GM21360 (cell line): ENCODE results near the gene BLACAT1.

Experiments
- ATAC-seq: cut with Tn5 transposase; IDR thresholded peaks from one replicate; pipeline ENCODE4 v1.9.1; 2021; ENCODE audit warnings: mild to moderate bottlenecking, moderate library complexity; ENCODE audit not compliant: unreplicated experiment

Gene BLACAT1

DNA sequence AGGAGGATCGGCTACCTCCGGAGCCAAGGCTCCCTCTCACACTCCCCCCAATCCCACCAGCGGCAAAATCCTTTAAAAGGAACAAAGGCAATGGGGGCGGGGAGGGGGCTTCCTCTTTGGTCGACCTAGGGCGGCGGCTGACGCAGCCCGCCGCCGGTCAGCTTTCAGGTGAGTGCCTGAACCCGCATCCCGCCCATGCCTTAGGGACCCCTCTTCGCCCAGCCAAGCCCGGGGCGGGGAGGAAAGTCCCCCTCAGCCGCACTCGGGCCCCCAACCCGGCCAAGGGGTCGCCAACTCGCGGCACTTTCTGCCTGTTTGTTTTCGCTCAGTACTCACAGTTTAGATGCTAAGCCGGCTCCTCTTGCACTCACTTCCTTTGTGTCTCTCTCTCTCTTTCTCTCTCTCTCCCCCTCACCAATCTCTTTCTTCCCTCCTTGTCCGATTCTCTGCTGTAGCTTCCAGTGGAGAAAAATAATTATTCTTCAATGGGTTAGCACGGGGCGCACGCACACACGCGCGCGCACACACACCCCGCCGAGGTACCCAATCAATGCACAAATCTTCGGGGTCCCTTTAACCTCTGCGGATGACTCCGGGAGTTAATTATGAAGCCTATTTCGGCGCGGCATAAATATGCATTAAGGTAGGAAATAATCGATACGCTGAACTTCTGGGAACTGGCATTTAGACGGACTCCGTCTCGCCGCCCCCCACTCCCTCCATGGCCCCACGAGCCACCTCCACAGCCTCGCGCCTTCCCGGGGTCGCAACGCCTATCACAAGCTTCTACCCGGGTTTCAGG lies at the start of gene BLACAT1:
Gene BLACAT1, minus strand, starts transcription at position 465 of the 802 bp plus-strand sequence.
- ATAC-seq: no peak

DNA sequence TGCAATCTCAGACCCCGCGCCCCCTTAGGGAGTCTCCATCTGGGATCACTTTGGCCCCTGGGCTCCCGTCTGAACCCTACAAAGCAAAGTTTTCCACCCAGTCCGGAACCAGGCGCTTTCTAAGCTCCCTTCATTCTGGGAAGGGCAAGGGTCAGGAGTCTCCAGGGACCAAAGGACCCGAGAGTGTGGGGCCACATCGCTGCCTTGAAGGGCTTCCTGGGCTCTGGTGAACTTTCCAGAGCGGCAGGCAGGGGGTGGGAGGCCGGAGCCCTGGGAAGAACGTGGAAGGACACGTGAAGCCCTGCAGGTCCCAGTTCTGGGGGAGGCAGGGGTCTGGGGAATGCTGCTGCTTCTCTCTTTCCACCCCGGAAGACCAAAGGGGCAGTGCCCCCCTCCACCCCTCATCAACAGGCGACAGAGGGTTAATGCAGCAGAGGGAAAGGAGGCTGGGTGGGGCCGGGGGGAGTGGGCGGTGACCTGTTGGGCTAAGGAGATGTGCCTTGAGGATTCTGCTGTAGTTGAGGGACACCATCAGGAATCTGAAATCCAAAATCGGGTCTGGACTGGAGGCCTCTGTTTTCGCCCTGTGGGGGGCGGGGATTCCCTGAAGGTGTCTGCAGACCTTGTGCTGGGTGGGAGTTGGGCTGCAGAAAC lies 49.4 kb upstream of the BLACAT1 start:
- no peak for ATAC-seq

DNA sequence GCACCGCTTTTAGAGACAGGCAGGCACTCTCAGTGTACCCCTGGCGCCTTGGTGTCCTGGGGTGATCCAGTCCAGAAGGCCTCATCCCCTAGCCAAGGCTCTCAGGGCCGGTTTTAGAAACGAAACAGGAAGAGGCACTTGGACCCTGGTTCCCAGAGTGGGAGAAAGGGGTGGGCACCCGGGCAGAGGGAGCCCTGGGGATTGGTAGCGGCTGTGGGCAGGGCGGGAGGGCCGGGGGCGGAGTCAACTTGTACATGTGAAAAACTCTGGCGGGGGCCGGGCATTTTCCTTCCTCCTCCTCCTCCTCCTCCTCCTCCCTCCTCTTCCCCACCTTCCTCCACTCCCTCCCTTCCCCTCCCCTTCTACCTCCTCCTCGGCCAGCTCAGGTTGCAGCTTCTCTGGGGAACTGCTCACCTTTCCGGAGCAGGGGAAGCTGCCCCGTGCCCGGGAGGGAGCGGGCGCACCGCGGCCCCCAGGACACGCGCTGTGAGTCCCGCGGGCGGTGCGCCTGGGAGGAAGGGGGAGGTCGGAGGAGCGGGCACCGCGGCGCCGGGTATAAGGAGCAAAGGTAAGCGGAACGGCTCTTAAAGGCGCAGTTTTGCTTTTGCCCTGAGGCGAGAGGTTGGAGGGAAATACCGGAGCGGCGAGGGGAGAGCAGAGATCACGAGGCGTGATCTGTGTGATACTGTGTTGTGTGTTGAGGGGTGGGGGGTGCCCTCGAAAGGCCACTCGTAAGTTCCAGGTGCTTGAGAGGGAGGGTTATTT lies 48.6 kb upstream of the BLACAT1 start, which contains the start of gene CDK18:
Gene CDK18, plus strand, starts transcription at position 359 of the 765 bp plus-strand sequence. CDS start 18,499 bp downstream, outside the sequence.
- ATAC-seq: no peak

DNA sequence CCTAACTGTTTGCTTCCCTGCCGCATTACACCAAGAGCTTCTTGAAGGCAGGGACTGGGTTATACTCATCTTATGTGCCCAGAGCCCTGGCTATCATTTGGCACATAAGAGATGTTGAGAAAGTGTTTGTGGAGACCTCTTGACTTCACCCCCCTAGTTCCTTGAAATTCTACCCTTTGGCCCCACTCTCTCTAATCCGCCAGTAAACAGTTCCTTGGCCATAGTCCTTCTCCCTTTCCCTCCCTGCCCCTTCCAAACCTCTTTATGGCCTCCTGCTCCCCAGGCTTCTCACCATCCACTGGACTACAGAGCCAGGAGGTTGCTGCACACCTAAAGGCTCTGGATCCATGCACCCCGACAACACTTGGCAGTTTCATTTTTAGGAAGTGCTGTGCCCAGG lies 47.1 kb upstream of the BLACAT1 start:
- no peak for ATAC-seq

DNA sequence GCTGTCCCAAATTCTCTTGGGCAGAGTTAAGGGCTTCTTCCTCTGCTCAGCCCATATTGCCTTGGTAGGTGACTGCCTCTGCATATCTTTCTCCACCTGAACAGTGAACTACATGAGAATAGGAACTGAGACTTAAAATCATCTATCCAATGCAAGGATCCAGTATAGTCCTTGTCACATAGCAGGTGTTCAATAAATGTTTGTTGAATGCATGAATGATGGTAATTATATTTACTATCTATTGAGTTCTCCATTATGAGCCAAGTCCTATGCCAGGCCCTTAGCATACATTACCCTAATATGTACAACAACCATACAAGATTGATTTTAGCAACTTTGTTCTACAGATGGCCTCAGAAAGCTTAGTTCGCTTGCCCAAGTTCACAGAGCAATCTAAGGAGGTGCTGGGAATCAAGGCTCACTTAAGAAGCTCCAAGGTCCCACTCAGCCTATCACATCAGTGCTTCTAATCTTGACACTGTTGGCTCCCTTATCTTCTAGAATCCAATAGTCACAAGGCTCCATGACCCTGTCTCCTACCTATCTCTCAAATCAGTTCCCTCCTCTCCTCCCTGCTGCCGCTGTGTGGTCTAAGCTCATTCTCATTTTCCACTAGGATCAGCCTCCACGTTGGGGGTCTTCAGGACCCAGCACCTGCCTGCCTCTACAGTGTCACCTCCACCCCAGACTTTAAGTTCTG lies 46.4 kb upstream of the BLACAT1 start:
- ATAC-seq: no peak

DNA sequence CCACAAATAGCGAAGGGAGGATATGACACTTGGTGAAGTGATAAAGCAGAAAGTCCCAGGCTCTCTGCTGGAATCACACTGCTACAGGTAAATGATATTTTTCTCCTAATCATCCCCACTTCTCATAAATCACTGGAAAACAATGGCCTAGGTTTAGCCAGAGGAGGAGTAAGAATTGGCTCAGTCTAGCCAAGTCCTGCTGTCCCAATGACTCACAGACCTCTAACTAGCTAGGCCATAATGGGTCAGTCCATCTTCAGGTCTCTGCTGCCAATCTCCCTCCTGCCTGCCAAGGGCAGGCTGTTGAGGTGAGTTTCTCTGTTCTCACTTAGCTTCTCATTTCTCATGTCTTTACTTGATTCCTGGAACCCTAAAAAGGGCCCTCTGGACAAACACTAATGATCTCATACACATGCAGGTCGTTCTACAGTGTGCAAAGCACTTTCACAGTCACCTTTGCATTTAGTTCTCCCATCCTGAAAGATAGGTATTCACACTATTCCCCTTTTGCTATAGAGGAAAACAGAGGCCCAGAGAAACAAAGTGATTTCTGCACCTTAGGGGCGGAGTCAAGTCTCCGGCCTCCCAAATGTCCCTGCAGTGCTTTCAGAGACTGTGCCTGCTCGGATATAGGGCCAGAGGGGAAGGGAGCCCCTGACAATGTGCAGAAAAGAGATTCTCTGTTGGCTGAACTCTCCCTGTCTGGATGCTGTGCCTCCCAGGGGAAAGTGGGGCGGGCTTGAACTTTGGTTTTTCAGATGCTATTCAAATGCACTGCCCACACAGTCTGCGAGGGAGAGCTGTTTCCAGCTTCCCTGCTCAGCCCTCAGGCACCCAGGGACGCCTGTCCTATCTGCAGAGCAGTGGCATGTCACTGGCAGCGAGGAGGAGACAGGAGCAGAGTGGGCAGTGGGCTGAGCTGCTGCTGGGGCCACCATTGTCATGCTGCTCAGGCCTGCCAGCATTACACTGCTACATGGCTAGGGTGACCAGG lies 44.7 kb upstream of the BLACAT1 start:
- no peak for ATAC-seq

DNA sequence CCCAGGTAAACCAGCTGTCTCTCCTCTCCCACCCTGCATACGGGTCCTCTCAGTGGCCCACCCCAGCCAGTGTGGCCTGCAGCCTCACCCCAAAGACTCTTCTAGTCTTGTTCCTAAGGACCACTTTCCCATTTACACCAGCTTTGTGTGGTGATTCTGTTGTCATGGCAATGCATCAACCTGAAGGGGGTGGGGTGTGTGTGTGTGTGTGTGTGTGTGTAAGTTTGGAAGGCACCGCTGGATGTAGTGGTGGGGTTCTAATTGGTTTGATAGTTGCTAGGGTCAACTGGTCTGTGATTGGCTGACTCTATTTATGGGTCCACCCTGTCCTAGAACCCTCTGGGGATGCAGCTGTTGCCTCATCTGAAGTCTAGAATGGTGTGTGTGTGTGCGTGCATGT lies 43.9 kb upstream of the BLACAT1 start:
- no peak for ATAC-seq

DNA sequence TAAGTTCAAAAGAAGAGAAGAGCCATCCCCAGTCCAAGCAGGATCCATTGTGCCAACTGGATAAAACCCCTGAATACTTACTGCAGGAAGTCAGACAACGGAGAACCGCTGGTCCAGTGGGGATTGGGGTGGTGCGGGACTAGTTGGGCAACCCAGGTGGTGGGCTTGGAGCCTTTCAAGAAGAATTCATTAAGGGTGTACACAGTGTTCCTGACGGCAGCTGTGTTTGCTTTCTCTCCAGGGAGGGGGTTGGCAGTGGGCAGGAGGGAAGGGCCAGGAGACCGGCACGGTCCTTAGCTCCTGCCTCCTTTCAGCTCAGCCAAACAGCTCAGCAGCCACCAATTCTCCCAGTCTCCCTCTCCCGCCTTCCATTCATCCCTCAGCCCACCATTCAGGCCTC lies 41.5 kb upstream of the BLACAT1 start:
- no peak for ATAC-seq

DNA sequence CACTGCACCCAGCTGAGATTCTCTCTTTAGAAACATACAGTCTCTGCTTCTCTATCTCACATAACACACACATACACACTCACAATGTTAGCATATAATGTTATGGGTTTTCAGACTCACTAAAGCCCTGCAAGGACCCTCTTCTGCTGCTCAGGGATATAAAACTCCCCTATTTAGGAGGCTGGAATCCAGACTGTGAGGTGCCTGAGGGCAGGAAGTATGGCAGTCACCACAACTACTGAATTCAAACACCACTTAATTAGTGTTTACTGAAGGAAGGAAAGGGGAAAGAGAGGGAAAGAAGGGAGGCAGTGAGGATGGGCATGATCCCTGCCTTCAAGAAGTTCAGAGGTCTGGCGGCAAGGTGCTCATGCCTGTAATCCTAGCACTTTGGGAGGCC lies 40.8 kb upstream of the BLACAT1 start:
- ATAC-seq: no peak

DNA sequence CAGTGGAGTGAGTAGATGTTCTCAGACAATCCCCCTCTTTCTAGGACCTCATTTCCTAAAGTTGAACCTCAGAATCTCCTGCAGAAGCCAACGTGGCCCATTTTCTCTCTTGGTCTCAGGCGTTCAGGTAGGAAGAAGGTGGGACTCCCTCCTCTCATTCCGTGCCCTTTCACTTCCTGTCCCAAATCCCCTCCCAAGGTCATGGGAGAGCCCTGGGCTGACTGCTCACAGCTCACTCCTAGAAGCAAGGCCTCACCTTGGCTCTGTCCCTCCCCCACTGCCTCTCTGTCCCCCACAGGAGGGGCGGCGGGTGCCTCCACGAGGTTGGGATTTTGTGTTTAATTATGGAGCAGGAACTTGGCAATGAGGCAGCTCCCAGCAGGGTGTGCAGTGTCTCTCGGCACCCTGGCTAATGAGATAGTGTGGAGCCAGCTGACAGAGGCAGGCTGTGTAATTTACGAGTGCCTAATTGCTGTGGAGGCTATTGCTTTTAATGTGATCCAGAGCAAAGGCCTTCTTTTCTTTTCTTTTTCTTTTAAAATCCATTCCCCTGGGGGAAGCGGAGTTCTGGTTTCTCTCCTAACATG lies 39.5 kb upstream of the BLACAT1 start:
- no peak for ATAC-seq

DNA sequence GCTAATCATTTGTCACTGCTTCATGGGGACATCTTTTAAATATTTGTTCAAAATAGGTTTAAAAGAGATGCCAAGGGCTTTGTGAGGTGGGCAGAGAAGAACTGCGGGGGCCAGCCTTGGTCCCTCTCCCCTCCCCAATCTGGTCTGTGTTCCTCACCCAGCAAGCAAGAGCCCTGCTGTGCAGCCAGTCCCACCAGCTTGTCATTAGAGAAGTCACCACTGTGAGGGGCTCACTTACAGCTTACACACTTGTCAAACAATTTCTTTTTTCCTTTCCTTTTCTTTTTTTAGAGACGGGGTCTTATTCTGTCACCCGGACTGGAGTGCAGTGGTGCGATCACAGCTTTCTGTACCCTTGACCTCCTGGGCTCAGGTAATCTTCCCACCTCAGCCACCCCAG lies 38.3 kb upstream of the BLACAT1 start:
- ATAC-seq: no peak

DNA sequence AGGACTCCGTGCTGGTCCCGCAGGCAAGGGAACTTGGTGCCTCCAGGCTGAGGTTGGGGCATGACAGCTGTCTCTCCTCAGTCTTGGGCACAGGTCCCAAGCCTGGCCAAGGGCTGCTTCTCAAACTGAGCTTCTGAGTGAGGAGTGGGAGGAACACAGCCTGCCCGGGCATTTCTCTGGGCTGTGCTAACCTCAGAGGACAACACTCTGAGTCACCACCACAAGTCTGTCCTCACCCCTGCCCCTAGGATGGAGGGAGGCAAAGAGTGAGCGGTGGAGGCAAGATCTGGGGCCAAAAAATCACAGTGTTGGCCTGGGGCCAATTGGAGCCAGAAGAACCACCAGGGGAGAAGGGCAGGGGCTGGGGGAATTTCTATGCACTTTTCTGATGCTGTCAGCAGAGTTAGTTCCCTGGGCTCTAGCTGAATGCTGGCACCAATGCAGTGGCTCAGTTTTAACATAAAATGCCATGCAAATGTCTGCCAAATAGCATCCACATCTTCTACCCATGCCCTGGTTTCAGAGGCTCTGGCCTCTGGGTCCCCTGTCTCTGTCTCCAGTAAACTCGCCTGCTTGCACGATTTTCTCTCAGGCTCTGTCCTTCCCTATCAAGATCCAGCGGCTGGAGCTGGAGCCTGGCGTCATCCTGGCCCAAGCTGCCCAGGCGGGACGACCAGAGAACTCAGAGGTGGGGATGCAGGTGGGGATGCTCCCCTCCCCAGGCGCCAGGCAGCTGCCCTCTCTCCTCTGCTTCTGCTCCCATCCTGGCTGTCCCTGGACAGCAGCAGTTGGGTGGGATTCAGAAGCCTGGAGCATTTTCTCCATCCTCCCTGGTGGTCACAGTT lies 37.6 kb upstream of the BLACAT1 start:
- no peak for ATAC-seq

DNA sequence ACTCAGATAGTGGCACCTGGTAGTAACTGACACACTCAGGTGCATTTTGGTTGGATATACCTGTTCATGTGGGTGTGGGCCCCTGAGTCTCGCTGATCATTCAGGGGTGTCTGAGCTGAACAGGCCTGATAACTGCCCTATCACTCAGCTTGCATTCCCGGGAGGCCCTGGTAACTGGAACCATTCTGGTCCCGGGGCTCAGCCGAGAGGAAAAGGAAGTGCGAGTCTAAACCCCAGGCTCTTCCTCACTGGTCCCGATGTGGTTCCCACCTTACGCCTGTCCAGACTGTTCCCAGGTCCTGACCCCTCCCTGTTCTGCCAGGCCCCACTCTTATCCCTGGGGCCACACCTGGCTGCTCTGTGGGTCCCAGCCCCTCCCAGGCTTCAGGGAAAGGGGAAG lies 36.9 kb upstream of the BLACAT1 start:
- ATAC-seq: no peak

DNA sequence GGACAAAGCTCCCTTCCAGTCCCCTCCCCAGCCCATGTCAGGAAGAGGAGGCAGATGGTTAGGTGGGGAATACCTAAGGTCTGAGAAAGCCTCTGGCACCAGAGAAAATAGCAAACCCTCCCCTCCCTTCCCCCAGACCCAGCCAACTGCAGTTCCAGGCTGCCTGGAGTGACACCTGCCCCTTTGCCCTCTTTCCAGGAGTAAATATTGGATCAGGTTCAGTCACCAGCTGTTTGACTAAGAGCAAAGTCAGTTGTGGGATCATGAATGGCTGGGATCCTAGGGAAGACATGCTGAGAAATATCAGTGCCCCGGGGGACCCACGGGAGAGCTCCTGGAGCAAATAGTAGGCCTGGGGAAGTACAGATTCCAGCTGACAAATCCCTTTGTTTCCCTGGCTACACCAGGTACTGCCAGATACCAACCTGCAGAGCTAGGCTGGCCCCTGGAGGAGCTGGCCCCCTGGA lies 36.4 kb upstream of the BLACAT1 start:
- ATAC-seq: no peak

DNA sequence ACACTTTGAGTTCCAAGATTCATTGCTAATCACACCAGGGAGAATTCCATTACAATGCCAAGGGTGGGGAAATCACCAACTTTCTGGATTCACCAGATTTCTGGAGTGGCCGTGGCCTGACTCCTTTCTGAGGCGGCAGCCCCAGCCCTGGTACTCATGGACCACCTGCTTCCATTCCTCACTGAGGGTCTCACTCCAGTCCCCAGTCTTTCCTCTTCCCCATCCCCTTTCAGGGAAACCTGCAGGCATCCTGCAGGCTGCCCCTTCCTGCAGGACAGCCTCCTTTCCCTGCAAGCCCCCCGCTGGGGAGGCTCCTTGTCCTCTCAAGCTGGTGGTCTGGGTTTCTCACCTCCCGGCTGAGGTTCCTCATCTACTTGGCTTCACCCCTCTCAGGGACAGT lies 35.9 kb upstream of the BLACAT1 start:
- no peak for ATAC-seq

DNA sequence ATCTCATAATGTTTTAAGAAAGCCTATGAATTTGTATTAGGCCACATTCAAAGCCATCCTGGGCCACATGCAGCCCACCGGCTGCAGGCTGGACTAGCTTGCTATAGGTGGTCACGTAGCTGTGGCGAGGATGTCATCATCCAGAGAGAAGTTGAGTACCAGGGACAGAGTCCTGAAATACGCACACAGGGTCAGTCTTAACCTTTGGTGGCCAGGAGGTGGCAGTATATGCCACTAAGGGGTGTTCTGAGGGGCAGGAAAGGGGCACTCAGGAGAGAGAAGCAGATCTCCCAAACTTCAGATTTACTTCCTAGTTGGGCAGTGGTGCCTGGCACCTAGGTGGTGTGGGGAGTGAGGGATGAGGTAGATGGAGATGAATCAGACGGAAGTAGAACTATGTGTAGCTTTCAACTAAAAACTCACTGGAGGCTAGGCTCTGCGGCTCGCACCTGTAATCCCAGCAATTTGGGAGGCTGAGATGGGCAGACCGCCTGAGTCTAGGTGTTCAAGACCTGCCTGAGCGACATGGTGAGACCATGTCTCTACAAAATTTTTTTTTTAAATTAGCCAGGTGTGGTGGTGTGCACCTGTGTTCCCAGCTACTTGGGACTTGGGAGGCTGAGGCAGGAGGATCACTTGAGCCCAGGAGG lies 32.4 kb upstream of the BLACAT1 start:
- no peak for ATAC-seq

DNA sequence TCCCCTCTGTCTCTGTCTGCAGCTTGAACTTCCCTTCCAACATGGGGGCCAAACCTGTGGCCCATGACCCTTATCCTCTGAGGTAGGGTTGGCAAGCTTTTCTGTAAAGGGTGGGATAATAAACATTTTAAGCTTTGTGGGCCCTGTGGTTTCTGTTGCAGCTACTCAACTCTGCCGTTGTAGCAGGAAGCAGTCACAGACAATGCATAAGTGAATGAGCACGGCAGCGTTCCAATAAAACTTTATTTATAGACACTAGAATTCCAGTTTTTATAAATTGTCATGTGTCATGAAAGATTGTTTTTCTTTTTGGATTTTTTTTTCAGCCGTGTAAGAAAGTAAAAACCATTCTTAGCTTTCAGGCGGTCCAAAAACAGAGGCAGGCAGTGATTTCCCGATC lies 30.4 kb upstream of the BLACAT1 start:
- ATAC-seq: no peak
